OCI-LY3 (cell line): Measurements from ENCODE around the gene ZBTB45.
A peak's percentile ranks its signal among the peaks of the same experiment; 100 is the strongest.
"Not testable (repeated sequence)": the region's sequence is repeated elsewhere in the genome, so short reads cannot be mapped to it uniquely, and the experiment has no call there.

Experiments used
- H2AFZ ChIP-seq: fragments of 200-600, 300-600 bp; shearing (Covaris generic); 2 replicates; pipeline ENCODE4 v1.6.0; 2014; ENCODE audit warnings: antibody characterized with exemption, low read depth, low read length
- H3K27ac ChIP-seq: fragments of 200-600, 300-600 bp; sonication (generic); 2 replicates; pipeline ENCODE4 v1.5.1; 2014; ENCODE audit warnings: mild to moderate bottlenecking, low read length, moderate library complexity, mixed read lengths
- H3K27me3 ChIP-seq: fragments of 200-600, 300-600 bp; sonication (generic); 2 replicates; pipeline ENCODE4 v1.6.1; 2014; ENCODE audit warnings: low read depth, low read length, mixed read lengths
- H3K36me3 ChIP-seq: fragments of 200-600, 300-600 bp; sonication (generic); replicated peaks from 2 replicates; pipeline ENCODE3; 2014; ENCODE audit warnings: low read depth, low read length, mixed read lengths
- H3K4me1 ChIP-seq: fragments of 300-600, 200-600 bp; sonication (generic); 2 replicates; pipeline ENCODE4 v1.6.1; 2014; ENCODE audit warnings: low read length, mixed read lengths
- H3K4me2 ChIP-seq: fragments of 200-600, 300-600 bp; sonication (generic); 2 replicates; pipeline ENCODE4 v1.6.1; 2014; ENCODE audit warnings: low read length, mixed read lengths
- H3K4me3 ChIP-seq: fragments of 300-600, 200-600 bp; sonication (generic); 2 replicates; pipeline ENCODE4 v1.5.1; 2014; ENCODE audit warnings: antibody characterized with exemption, mild to moderate bottlenecking, low read length, moderate library complexity
- H3K79me2 ChIP-seq: fragments of 300-600, 200-600 bp; shearing (Covaris generic); 2 replicates; pipeline ENCODE4 v1.6.1; 2014; ENCODE audit warnings: mild to moderate bottlenecking, low read length, mixed read lengths
- H3K9ac ChIP-seq: fragments of 300-600, 200-600 bp; shearing (Covaris generic); 2 replicates; pipeline ENCODE4 v1.6.0; 2014; ENCODE audit warnings: mild to moderate bottlenecking, low read length, moderate library complexity
- H3K9me3 ChIP-seq: fragments of 200-600, 300-600 bp; shearing (Covaris generic); 2 replicates; pipeline ENCODE4 v1.6.1; 2014; ENCODE audit warnings: low read length, mixed read lengths; ENCODE audit not compliant: insufficient read depth
- H4K20me1 ChIP-seq: fragments of 200-600, 300-600 bp; sonication (generic); 2 replicates; pipeline ENCODE4 v1.6.1; 2016; ENCODE audit warnings: low read length, mixed read lengths; ENCODE audit not compliant: insufficient read depth
- EZH2phosphoT487 ChIP-seq: fragments of 200-600 bp; shearing (Covaris generic); IDR thresholded peaks from 2 replicates; pipeline ENCODE4 v1.6.1; 2018; ENCODE audit warnings: antibody characterized with exemption, mixed run types, low read depth
- TF ChIP-seq, protein P1 (sequence below): fragments of 200-600, 300-600 bp; sonication (generic); IDR thresholded peaks from 2 replicates; pipeline ENCODE4 v1.5.1; 2014; ENCODE audit warnings: antibody characterized with exemption, low read length, low read depth

ZBTB45 gene

DNA sequence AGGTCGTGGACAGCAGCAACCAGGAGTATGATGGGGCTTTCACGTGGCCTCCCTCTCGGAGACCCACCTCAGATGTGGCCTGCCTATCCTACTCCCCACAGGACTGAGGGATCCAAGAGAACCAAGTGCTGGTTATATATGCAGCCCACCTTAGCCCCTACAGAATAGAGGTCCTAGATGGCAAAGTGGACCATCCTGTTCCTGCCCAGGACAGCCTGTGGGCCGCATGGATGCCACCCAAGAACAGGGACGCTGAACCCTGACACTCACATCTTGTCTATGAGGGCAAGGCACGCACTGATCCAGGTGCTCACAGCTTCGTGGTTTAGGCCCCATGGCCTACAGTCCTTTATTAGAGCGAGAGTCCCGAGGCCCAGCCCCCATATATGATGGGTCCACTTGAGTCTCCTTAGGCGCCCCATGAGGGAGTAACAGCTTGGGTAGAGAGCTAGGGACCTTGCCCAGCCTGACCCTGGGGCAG is 6.4 kb downstream of the ZBTB45 start:
- Histone ChIP-seq H3K27me3 (no peaks in the 10 kb centered on the region), H3K4me2 (peak overlapping the region; percentile 96), H3K9ac (peak overlapping the region; percentile 71), H3K4me3 (peak overlapping the region; percentile 90), H4K20me1 (no peaks in the 10 kb centered on the region), H3K36me3 (peaks cover 19% of the 10 kb centered on the region), H3K79me2 (peaks cover 37% of the 10 kb centered on the region), H3K4me1 (peaks cover 15% of the 10 kb centered on the region), H2AFZ (peak overlapping the region; percentile 85), H3K9me3 (no peaks in the 10 kb centered on the region), H3K27ac (peak overlapping the region; percentile 52)
- no peak for TF ChIP-seq EZH2phosphoT487
- TF ChIP-seq, protein P1, sequence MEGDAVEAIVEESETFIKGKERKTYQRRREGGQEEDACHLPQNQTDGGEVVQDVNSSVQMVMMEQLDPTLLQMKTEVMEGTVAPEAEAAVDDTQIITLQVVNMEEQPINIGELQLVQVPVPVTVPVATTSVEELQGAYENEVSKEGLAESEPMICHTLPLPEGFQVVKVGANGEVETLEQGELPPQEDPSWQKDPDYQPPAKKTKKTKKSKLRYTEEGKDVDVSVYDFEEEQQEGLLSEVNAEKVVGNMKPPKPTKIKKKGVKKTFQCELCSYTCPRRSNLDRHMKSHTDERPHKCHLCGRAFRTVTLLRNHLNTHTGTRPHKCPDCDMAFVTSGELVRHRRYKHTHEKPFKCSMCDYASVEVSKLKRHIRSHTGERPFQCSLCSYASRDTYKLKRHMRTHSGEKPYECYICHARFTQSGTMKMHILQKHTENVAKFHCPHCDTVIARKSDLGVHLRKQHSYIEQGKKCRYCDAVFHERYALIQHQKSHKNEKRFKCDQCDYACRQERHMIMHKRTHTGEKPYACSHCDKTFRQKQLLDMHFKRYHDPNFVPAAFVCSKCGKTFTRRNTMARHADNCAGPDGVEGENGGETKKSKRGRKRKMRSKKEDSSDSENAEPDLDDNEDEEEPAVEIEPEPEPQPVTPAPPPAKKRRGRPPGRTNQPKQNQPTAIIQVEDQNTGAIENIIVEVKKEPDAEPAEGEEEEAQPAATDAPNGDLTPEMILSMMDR, result no peak

DNA sequence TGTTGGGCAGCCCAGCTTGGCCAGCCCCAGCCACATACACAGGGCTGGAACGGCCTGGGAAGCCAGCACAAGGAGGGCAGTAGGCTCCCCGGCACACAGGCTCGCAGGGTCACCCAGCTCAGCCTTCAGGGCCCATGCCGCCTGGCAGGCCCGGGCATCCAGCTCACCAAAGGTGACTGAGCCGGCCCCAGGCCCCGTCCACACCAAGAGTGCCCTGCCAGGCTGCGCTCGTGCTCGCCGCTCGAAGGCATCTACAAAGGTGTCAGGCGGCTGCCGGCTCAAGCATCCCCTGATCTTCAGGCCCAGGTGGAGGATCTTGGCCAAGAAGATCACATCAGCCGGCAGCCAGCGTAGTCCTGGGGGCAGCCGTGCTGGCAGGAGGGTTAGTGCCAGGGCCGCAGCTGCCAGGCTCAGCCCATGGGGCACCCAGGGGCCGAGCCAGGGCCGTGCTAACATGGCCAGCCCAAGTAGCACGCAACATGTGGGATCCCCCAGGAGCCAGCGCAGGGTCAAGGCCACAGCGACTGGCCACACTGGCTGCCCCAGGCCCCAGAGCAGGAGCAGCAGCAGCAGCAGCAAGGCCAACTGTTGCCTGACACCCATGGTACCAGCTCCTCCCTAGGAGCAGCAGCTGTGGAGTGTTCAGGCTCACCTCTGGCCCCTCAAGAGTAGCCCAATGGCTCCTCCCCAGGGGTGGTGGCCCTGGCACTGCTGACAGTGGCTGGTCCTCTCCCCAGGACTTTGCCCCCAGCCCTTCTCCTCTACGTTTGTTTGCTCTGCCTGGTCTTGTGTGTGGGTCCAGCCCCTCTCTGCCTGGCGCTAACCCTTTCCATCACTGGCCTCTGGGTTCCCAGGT is 8.0 kb downstream of the ZBTB45 start, which contains the start of gene SLC27A5:
TSS of gene SLC27A5 (minus strand) at position 640 of the 856 bp plus-strand sequence. CDS start at position 603, 37 bp downstream.
- Histone ChIP-seq H3K36me3 (peaks cover 11% of the 10 kb centered on the region), H3K4me1 (peaks cover 11% of the 10 kb centered on the region), H3K79me2 (peaks cover 21% of the 10 kb centered on the region), H3K27ac (no peak within 1 kb of the TSS), H4K20me1 (no peaks in the 10 kb centered on the region), H3K27me3 (no peaks in the 10 kb centered on the region), H3K9me3 (no peaks in the 10 kb centered on the region), H3K4me3 (no peak within 1 kb of the TSS), H2AFZ (no peak within 1 kb of the TSS), H3K9ac (no peak within 1 kb of the TSS), H3K4me2 (no peak within 1 kb of the TSS)
- TF ChIP-seq EZH2phosphoT487, result no peak
- TF ChIP-seq, protein P1, result no peak

DNA sequence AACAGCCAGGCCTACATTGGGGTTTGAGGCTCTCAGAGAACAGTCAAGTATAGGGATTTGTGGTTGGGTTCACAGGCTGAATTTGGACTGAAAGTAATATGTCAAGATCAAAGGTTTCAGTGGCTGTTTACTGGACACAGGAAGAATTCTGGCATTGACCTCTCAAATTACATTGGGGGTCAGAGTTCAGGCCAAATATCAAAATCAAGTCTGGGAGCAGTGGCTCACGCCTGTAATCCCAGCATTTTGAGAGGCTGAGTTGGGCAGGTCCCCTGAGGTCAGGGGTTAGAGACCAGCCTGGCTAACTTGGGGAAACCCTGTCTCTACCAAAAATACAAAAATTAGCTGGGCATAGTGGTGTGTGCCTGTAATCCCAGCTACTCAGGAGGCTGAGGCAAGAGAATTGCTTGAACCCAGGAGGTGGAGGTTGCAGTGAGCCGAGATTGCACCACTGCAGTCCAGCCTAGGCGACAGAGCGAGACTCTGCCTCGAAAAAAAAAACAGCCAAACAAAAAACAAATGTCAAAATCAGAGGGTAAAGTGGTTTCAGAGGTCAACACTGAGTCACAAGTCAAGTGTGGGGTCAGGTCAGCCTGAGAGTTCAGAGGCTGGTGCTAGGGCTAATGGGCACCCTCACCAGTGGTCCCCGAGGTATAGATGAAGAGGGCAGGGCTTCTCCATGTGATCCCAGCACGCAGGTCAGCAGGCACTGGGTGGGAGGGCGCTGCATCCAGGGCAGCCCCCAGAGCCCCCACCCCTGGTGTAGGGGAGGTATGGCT is 9.3 kb downstream of the ZBTB45 start:
- Histone ChIP-seq H3K36me3 (peaks cover 5% of the 10 kb centered on the region), H3K27ac (no peak overlapping the region), H3K79me2 (peaks cover 9% of the 10 kb centered on the region), H3K9ac (no peak overlapping the region), H3K4me1 (peaks cover 11% of the 10 kb centered on the region), H3K27me3 (no peaks in the 10 kb centered on the region), H3K9me3 (no peaks in the 10 kb centered on the region), H3K4me3 (no peak overlapping the region), H4K20me1 (no peaks in the 10 kb centered on the region), H3K4me2 (no peak overlapping the region), H2AFZ (no peak overlapping the region)
- TF ChIP-seq EZH2phosphoT487, result no peak
- TF ChIP-seq, protein P1, result no peak

DNA sequence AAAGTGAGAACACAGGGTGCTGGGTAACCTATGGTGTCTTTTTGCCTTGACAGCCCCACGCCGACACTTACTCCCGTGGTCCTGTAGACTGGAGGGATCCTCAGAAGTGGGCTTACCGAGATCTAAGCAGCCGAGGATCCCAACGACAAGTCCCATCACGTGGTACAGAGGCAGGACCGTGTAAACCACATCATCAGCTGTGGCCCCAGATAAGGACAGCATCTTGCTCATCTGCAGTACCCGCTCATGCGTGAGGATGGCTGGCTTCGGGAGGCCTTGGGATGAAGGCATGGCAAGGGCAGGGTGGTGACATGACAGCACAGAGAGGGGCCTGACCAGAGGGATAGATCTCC is 9.9 kb downstream of the ZBTB45 start:
- Histone ChIP-seq H3K4me3 (no peak overlapping the region), H3K36me3 (peaks cover 4% of the 10 kb centered on the region), H4K20me1 (no peaks in the 10 kb centered on the region), H3K27me3 (no peaks in the 10 kb centered on the region), H3K4me1 (peaks cover 9% of the 10 kb centered on the region), H3K9ac (no peak overlapping the region), H3K4me2 (no peak overlapping the region), H3K79me2 (peaks cover 5% of the 10 kb centered on the region), H2AFZ (no peak overlapping the region), H3K9me3 (no peaks in the 10 kb centered on the region), H3K27ac (no peak overlapping the region)
- TF ChIP-seq, protein P1, result no peak
- TF ChIP-seq EZH2phosphoT487, result no peak

DNA sequence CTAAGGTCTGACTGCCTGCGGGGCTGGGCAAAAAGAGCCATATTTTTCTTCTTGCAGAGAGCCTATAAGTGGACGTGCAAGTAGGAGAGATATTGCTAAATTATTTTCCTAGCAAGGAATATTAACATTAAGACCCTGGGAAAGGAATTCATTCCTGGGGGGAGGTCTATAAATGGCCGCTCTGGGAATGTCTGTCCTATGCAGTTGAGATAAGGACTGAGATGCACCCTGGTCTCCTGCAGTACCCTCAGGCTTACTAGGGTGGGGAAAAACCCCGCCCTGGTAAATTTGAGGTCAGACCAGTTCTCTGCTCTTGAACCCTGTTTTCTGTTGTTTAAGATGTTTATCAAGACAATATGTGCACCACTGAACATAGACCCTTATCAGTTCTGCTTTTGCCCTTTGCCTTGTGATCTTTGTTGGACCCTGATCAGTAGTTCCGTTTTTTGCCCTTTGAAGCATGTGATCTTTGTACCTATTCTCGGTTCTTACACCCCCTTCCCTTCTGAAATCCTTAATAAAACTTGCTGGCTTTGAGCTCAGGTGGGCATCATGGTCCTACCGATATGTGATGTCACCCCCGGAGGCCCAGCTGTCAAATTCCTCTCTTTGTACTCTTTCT is 11.9 kb downstream of the ZBTB45 start:
- H2AFZ ChIP-seq, H3K27me3 ChIP-seq, H4K20me1 ChIP-seq, H3K9me3 ChIP-seq, H3K79me2 ChIP-seq, H3K9ac ChIP-seq, H3K4me3 ChIP-seq, H3K36me3 ChIP-seq, H3K4me2 ChIP-seq, H3K27ac ChIP-seq, H3K4me1 ChIP-seq: not testable (repeated sequence)
